ENCODE data around the gene GPR179. TPM values are rescaled to one million over a fixed set of nuclear protein-coding genes. Genes with fewer than 3 reads are reported as not detected.

The GPR179 gene
- total and polyA plus RNA-seq, 2 donors (not counting 1 experiment from before 2014, with no cell fraction given) = under 0.01 TPM; not detected in 1

- no peaks in the 10 kb centered on the region for H4K20me1 ChIP-seq (ENCODE audit: control insufficient read depth, extremely low read depth, insufficient read depth, low read length)
- DNase-seq (ENCODE audit: low read depth in 2 of 2) = no peak
- H3K79me2 ChIP-seq (ENCODE audit: control insufficient read depth, insufficient read depth, low read length) = no peaks in the 10 kb centered on the region
- H3K4me3 ChIP-seq (replicated peaks in 1 of 4; ENCODE audit: control extremely low read depth in 1 of 4, insufficient read depth in 1 of 4, low read depth in 3 of 4, low read length in 4 of 4) = no peak overlapping the region
- no peaks in the 10 kb centered on the region for H3K4me1 ChIP-seq (ENCODE audit: control insufficient read depth, extremely low read depth, insufficient read depth, low read length)
- H3K9ac ChIP-seq (ENCODE audit: insufficient read depth, low read length) = no peak overlapping the region
- H3K4me2 ChIP-seq (ENCODE audit: extremely low read depth, insufficient read depth, low read length) = no peak overlapping the region
- no peaks in the 10 kb centered on the region for H3K9me3 ChIP-seq (ENCODE audit: control insufficient read depth, insufficient read depth, low read depth, low read length)
- H2AFZ ChIP-seq (ENCODE audit: low read length) = no peak overlapping the region
- no peaks in the 10 kb centered on the region for H3K27me3 ChIP-seq (ENCODE audit: control insufficient read depth, insufficient read depth, low read length)
- peaks cover 2% of the 10 kb centered on the region for H3K36me3 ChIP-seq (ENCODE audit: control insufficient read depth, insufficient read depth, low read length)
- no peak for TF ChIP-seq CTCF (conservative IDR thresholded peaks at IDR 0.05 in 1 of 2, IDR thresholded peaks at IDR 0.05 in 1 of 2; ENCODE audit: low read depth in 1 of 2, low read length in 2 of 2)
- no peak for TF ChIP-seq EZH2 (IDR thresholded peaks at IDR 0.05; ENCODE audit: low read length, missing control alignments)
- no peak overlapping the region for H3K27ac ChIP-seq (ENCODE audit: insufficient read depth, low read length)
These were observed 21.0 kb upstream of the GPR179 start for GRCh38 chr17:38364741-38365140.

- Histone ChIP-seq H2AFZ (ENCODE audit: low read length) (no peak overlapping the region), H3K4me3 (replicated peaks in 1 of 4; ENCODE audit: control extremely low read depth in 1 of 4, insufficient read depth in 1 of 4, low read depth in 3 of 4, low read length in 4 of 4) (no peak overlapping the region), H3K27ac (ENCODE audit: insufficient read depth, low read length) (no peak overlapping the region), H4K20me1 (ENCODE audit: control insufficient read depth, extremely low read depth, insufficient read depth, low read length) (peaks cover 1% of the 10 kb centered on the region), H3K9me3 (ENCODE audit: control insufficient read depth, insufficient read depth, low read depth, low read length) (no peaks in the 10 kb centered on the region), H3K36me3 (ENCODE audit: control insufficient read depth, insufficient read depth, low read length) (no peaks in the 10 kb centered on the region), H3K9ac (ENCODE audit: insufficient read depth, low read length) (no peak overlapping the region), H3K4me2 (ENCODE audit: extremely low read depth, insufficient read depth, low read length) (no peak overlapping the region), H3K27me3 (ENCODE audit: control insufficient read depth, insufficient read depth, low read length) (no peaks in the 10 kb centered on the region), H3K4me1 (ENCODE audit: control insufficient read depth, extremely low read depth, insufficient read depth, low read length) (no peaks in the 10 kb centered on the region), H3K79me2 (ENCODE audit: control insufficient read depth, insufficient read depth, low read length) (peaks cover under 1% of the 10 kb centered on the region)
- DNase-seq (ENCODE audit: low read depth in 2 of 2) = no peak
- TF ChIP-seq CTCF (conservative IDR thresholded peaks at IDR 0.05 in 1 of 2, IDR thresholded peaks at IDR 0.05 in 1 of 2; ENCODE audit: low read depth in 1 of 2, low read length in 2 of 2) (no peak), EZH2 (IDR thresholded peaks at IDR 0.05; ENCODE audit: low read length, missing control alignments) (no peak)
These were observed 19.3 kb upstream of the GPR179 start for GRCh38 chr17:38363016-38363415.

GRCh38 chr17:38361694-38362465 is 18.1 kb upstream of the GPR179 start:
- Histone ChIP-seq H2AFZ (ENCODE audit: low read length) (no peak overlapping the region), H4K20me1 (ENCODE audit: control insufficient read depth, extremely low read depth, insufficient read depth, low read length) (peaks cover 4% of the 10 kb centered on the region), H3K27me3 (ENCODE audit: control insufficient read depth, insufficient read depth, low read length) (no peaks in the 10 kb centered on the region), H3K9me3 (ENCODE audit: control insufficient read depth, insufficient read depth, low read depth, low read length) (no peaks in the 10 kb centered on the region), H3K4me3 (replicated peaks in 1 of 4; ENCODE audit: control extremely low read depth in 1 of 4, insufficient read depth in 1 of 4, low read depth in 3 of 4, low read length in 4 of 4) (no peak overlapping the region), H3K27ac (ENCODE audit: insufficient read depth, low read length) (no peak overlapping the region), H3K4me1 (ENCODE audit: control insufficient read depth, extremely low read depth, insufficient read depth, low read length) (no peaks in the 10 kb centered on the region), H3K4me2 (ENCODE audit: extremely low read depth, insufficient read depth, low read length) (no peak overlapping the region), H3K79me2 (ENCODE audit: control insufficient read depth, insufficient read depth, low read length) (peaks cover 2% of the 10 kb centered on the region), H3K9ac (ENCODE audit: insufficient read depth, low read length) (no peak overlapping the region), H3K36me3 (ENCODE audit: control insufficient read depth, insufficient read depth, low read length) (no peaks in the 10 kb centered on the region)
- no peak for TF ChIP-seq EZH2 (IDR thresholded peaks at IDR 0.05; ENCODE audit: low read length, missing control alignments)
- TF ChIP-seq CTCF (conservative IDR thresholded peaks at IDR 0.05 in 1 of 2, IDR thresholded peaks at IDR 0.05 in 1 of 2; ENCODE audit: low read depth in 1 of 2, low read length in 2 of 2) = no peak
- DNase-seq (ENCODE audit: low read depth in 2 of 2) = peak in 1 of 2 donors; percentile 32

Data from fibroblast of lung (primary cell).